Spleen (tissue), 13 donors: ENCODE measurements around the gene SATB1. TPM values are rescaled to one million over a fixed set of nuclear protein-coding genes. Genes with fewer than 3 reads are reported as not detected.

ENCODE experiments used
- DNase-seq: peaks from one replicate; pipeline ENCODE4 v3.0.0-alpha.2; 2020
- H3K27ac ChIP-seq, 8 donors: fragments of 200-600 bp; sonication (generic) in 7 of 8; 1 replicate in 4 of 8; 2 replicates in 4 of 8; pipeline versions ENCODE4 v1.5.0 to v1.8.0; 2016 to 2021; ENCODE audit warnings: inconsistent platforms in 4 of 8, mild to moderate bottlenecking in 4 of 8, moderate library complexity in 1 of 8
- H3K27me3 ChIP-seq, 7 donors: fragments of 200-600 bp; sonication (generic) in 6 of 7; replicated peaks in 1 of 7; 1 replicate in 4 of 7; 2 replicates in 3 of 7; pipeline versions ENCODE4 v1.5.0 to v1.8.0; 2016 to 2021; ENCODE audit warnings: inconsistent platforms in 3 of 7, mild to moderate bottlenecking in 1 of 7
- H3K36me3 ChIP-seq, 6 donors: fragments of 200-600 bp; sonication (generic) in 5 of 6; 1 replicate in 4 of 6; 2 replicates in 2 of 6; pipeline versions ENCODE4 v1.5.0 to v1.8.0; 2016 to 2021; ENCODE audit warnings: inconsistent platforms in 2 of 6
- H3K4me1 ChIP-seq, 6 donors: fragments of 200-600 bp; sonication (generic) in 5 of 6; 1 replicate in 3 of 6; 2 replicates in 3 of 6; pipeline versions ENCODE4 v1.5.0 to v1.8.0; 2016 to 2021; ENCODE audit warnings: inconsistent platforms in 3 of 6
- H3K4me3 ChIP-seq, 8 donors: fragments of 200-600 bp; sonication (generic) in 7 of 8; 1 replicate in 4 of 8; 2 replicates in 4 of 8; pipeline versions ENCODE4 v1.5.0 to v1.8.0; 2016 to 2021; ENCODE audit warnings: inconsistent platforms in 4 of 8, mild to moderate bottlenecking in 4 of 8, moderate library complexity in 2 of 8
- H3K9me3 ChIP-seq, 8 donors: fragments of 200-600 bp; sonication (generic) in 7 of 8; 1 replicate in 4 of 8; 2 replicates in 4 of 8; pipeline versions ENCODE4 v1.5.0 to v1.8.0; 2016 to 2021; ENCODE audit warnings: inconsistent platforms in 4 of 8
- POLR2A ChIP-seq, 3 donors: fragments of 450-650 bp; IDR thresholded peaks; one replicate each; pipeline ENCODE4 v1.5.1; 2017; ENCODE audit warnings: antibody characterized with exemption in 3 of 3, mild to moderate bottlenecking in 1 of 3
- POLR2AphosphoS5 ChIP-seq, 3 donors: sonication (generic); formaldehyde crosslinking; IDR thresholded peaks; one replicate each; pipeline ENCODE4 v1.5.1; 2017; ENCODE audit warnings: antibody characterized with exemption in 3 of 3
- WGBS, 5 donors: extraction: QIAGEN DNeasy Blood & Tissue Kit in 3 of 5; methylation state at CpG; one replicate each; pipeline versions ENCODE4 v1.1.5 to v1.1.7; 2013 to 2018; 5-methylcytosine and 5-hydroxymethylcytosine counted together
- intact Hi-C: fragments of 100-400 bp; cut with DNase I; formaldehyde crosslinking; loops from one replicate; pipeline ENCODE4 v1.15.0; 2023; ENCODE audit warnings: low total_unique reads
- long read RNA-seq, 2 donors: transcript quantifications; one replicate each; lab custom pipeline, GENCODE V29; 2026
- polyA plus RNA-seq, 3 donors: library from polyadenylated mRNA; stranded (reverse); fragments of 200-250 nt; gene quantifications; one replicate each; pipeline ENCODE4 v1.2.1, GENCODE V29; 2013
- total RNA-seq, 7 donors: library from RNA; depleted of rRNA in 3 of 7; stranded (reverse); fragments of >200 nt in 3 of 7; fragmentation: NEBNext Ultra II Directional in 4 of 7; extraction: Animal tissue kit (Norgen Biotek cat#: 25700) in 4 of 7; gene quantifications; one replicate each; pipeline versions ENCODE4 v1.1.0 to v1.2.1, GENCODE V29; 2016 to 2021
- TF ChIP-seq, protein P1 (sequence below), 11 experiments: fragments of 200-600 bp in 7 of 11; fragments of 450-650 bp in 4 of 11; sonication (generic) in 4 of 11; IDR thresholded peaks in 8 of 11; conservative IDR thresholded peaks in 3 of 11; 1 replicate in 7 of 11; 2 replicates in 4 of 11; pipeline versions ENCODE4 v1.4.0 to v1.8.0; 2016 to 2021; ENCODE audit warnings: antibody characterized with exemption in 11 of 11, inconsistent platforms in 4 of 11, mild to moderate bottlenecking in 1 of 11
- donor health status: healthy with polysubstance abuse.
- donor health status: DM: no; HTN: no; CAD: no; lungs with moderate emphysema.
- donor health status: DM: no; HTN: no; CAD: no.
- donor health status: Bipolar disorder and iron deficiency.
- donor health status: healthy.
- donor health status: DM: no; HTN: no; CAD: no.
- donor health status: DM: yes; HTN: yes; CAD: no.

Gene SATB1
- 100 to 1,000 TPM in 1 of 7 donors, 10 to 100 TPM in 6; 57.2 to 104 (median 71.3) TPM for total RNA-seq
- 10 to 100 TPM; 11.7 to 14.4 (median 12.6) TPM for polyA plus RNA-seq
- long read RNA-seq, donor 1, full-length matches to known transcripts, result 3 of 26 reads
- long read RNA-seq, donor 1, partial matches to known transcripts, result 23 of 26 reads
- long read RNA-seq, donor 1, other reads (novel, unspliced or antisense), result 0 of 26 reads
- long read RNA-seq, donor 2, full-length matches to known transcripts, result 6 of 6 reads
- long read RNA-seq, donor 2, partial matches to known transcripts, result 0 of 6 reads
- long read RNA-seq, donor 2, other reads (novel, unspliced or antisense), result 0 of 6 reads

DNA sequence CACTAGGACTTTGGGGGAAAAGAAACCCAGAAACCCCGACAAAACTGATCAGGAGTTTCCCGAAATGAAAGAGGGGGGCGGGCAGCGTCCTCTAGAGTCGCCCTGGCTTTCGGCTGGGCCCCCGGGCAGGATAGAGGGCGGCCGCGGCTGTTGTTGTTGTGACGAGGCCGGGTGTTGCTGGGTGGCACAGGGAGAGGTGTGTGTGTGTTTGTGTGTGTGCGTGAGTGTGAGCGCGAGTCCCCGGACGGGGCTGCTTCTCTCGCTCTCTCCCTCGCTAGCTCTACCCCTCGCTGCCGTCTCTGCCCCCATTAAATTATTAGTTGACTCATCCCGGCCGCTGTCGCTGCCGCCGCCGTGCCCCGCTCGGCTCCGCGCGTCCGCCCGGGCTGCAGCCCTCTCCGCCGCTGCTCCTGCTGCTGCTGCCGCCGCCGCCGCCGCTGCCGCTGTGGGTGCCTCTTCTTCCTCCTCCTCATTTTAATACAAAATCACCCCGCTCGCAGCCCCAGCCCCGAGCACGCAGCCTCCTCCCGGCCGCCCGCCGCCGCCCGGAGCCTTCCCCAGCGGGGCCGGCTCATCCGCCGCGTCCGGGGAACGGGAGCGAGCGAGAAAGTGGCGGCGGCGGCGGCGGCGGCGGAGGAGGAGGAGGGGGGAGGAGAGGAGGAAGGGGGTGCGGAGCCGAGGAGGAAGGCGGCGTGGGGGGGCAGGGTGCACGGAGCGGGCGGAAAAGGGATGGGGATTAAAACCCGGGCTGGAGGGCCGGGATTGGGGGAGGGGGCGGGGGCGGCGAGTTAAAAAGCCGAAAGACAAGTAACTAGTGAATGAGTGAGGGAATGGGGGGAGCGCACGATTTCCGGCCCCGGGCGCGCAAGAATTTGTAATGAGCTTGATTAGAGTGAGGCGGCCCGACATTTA is at the start of gene SATB1:
SATB1 (minus strand) TSS at position 611 of the 912 bp plus-strand sequence. CDS start 4,372 bp downstream, outside the sequence.
- Histone ChIP-seq H3K27ac (peak within 1 kb of the TSS; percentile 78 to 95 (median 94)), H3K36me3 (peaks cover 0 to 11% (median 0%) of the 10 kb centered on the region in 6 donors), H3K9me3 (no peaks in the 10 kb centered on the region), H3K27me3 (no peaks in the 10 kb centered on the region), H3K4me3 (peak within 1 kb of the TSS; percentile 68 to 83 (median 74)), H3K4me1 (peaks cover 13 to 84% (median 40%) of the 10 kb centered on the region in 6 donors)
- WGBS, 5 donors, result 0 to 1% (median 1%) methylated on average over 75 to 89 of the region's 89 CpGs
- DNase-seq, result peak; percentile 95
- intact Hi-C loops, result no loop called here
- TF ChIP-seq POLR2A (IDR thresholded peaks at IDR 0.05) (peak in 1 of 3 donors; percentile 34), POLR2AphosphoS5 (IDR thresholded peaks at IDR 0.05) (peak in 2 of 3 donors; percentile 61 to 70)
- TF ChIP-seq, protein P1, sequence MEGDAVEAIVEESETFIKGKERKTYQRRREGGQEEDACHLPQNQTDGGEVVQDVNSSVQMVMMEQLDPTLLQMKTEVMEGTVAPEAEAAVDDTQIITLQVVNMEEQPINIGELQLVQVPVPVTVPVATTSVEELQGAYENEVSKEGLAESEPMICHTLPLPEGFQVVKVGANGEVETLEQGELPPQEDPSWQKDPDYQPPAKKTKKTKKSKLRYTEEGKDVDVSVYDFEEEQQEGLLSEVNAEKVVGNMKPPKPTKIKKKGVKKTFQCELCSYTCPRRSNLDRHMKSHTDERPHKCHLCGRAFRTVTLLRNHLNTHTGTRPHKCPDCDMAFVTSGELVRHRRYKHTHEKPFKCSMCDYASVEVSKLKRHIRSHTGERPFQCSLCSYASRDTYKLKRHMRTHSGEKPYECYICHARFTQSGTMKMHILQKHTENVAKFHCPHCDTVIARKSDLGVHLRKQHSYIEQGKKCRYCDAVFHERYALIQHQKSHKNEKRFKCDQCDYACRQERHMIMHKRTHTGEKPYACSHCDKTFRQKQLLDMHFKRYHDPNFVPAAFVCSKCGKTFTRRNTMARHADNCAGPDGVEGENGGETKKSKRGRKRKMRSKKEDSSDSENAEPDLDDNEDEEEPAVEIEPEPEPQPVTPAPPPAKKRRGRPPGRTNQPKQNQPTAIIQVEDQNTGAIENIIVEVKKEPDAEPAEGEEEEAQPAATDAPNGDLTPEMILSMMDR (IDR thresholded peaks at IDR 0.05 in 8 of 11, conservative IDR thresholded peaks at IDR 0.05 in 3 of 11), result no peak

DNA sequence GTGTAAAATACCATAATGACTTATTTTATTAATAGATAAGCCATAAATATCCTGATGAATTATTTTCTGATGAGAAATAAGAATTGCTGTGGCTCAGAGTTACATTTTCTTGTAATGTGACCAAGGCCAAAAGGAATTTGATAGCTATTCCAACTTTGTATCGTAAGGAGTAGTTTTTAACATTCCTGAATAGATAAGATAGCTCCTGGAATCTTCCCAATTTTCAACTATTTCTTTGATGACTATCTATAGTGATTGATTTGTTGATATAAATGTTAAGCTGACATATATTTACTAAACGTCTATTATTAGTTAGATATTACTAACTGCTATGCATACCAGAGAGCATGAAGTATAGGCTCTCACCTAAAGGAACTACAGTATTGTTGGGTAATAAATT is 49.1 kb upstream of the SATB1 start:
- intact Hi-C loops, result no loop called here
- WGBS, 5 donors, result 63 to 80% (median 77%) methylated on average over 2 of the region's 2 CpGs
- Histone ChIP-seq H3K4me3 (no peak overlapping the region), H3K27ac (no peak overlapping the region), H3K36me3 (no peaks in the 10 kb centered on the region), H3K27me3 (no peaks in the 10 kb centered on the region), H3K9me3 (no peaks in the 10 kb centered on the region), H3K4me1 (no peaks in the 10 kb centered on the region)
- DNase-seq, result no peak
- TF ChIP-seq POLR2AphosphoS5 (IDR thresholded peaks at IDR 0.05) (no peak), POLR2A (IDR thresholded peaks at IDR 0.05) (no peak)
- TF ChIP-seq, protein P1 (IDR thresholded peaks at IDR 0.05 in 8 of 11, conservative IDR thresholded peaks at IDR 0.05 in 3 of 11), result no peak

DNA sequence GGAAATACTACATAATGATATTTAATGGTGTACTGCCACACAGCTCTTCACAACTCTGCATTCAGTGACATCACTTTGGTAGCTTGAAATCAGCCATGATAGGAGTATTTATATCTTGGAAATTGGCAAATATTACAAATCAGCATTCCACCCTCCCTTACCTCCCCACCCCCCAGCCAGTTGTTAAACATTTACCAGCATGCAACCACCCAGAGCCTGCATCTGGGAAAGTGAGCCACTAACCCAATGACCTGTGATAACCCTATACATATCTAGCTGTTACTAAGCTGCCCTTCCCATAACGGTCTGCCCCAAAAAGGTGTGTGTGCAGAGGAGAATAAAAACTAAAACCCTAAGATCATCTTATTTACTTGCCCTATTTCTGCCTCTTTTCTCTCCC is 44.6 kb upstream of the SATB1 start:
- intact Hi-C loops, result no loop called here
- Histone ChIP-seq H3K4me1 (no peaks in the 10 kb centered on the region), H3K27me3 (no peaks in the 10 kb centered on the region), H3K27ac (no peak overlapping the region), H3K36me3 (peaks cover 0 to 7% (median 0%) of the 10 kb centered on the region in 6 donors), H3K4me3 (no peak overlapping the region), H3K9me3 (no peaks in the 10 kb centered on the region)
- DNase-seq, result no peak
- 53 to 82% (median 62%) methylated on average over 1 of the region's 1 CpG for WGBS, 5 donors
- TF ChIP-seq POLR2A (IDR thresholded peaks at IDR 0.05), result no peak
- TF ChIP-seq, protein P1 (IDR thresholded peaks at IDR 0.05 in 8 of 11, conservative IDR thresholded peaks at IDR 0.05 in 3 of 11), result no peak
- TF ChIP-seq POLR2AphosphoS5 (IDR thresholded peaks at IDR 0.05), result no peak
